Epithelial cell of esophagus (primary cell): ENCODE measurements around the gene BNIP3.

Experiments
- DNase-seq: peaks from one replicate; pipeline ENCODE4 v3.0.0; 2010; ENCODE audit warnings: low read depth
- H3K4me3 ChIP-seq: 2 replicates; pipeline ENCODE4 v1.5.1; 2011; ENCODE audit warnings: mild to moderate bottlenecking, low read length, control low read depth
- CTCF ChIP-seq: IDR thresholded peaks from 2 replicates; pipeline ENCODE4 v1.5.1; 2011; ENCODE audit warnings: low read depth, mild to moderate bottlenecking, low read length, control low read depth, inconsistent platforms; ENCODE audit not compliant: insufficient read depth; ENCODE audit errors: missing control alignments

BNIP3 gene

GRCh38 chr10:131930150-131930549, 51.6 kb downstream of the BNIP3 start:
- no peak for DNase-seq
- TF ChIP-seq CTCF, result no peak
- no peak overlapping the region for H3K4me3 ChIP-seq

GRCh38 chr10:131929122-131929845, 52.4 kb downstream of the BNIP3 start:
- DNase-seq, result no peak
- H3K4me3 ChIP-seq, result no peak overlapping the region
- peak; percentile 1 for TF ChIP-seq CTCF

GRCh38 chr10:131928248-131929095, 53.3 kb downstream of the BNIP3 start:
- no peak overlapping the region for H3K4me3 ChIP-seq
- peak; percentile 28 for DNase-seq
- TF ChIP-seq CTCF, result no peak

- no peak overlapping the region for H3K4me3 ChIP-seq
- DNase-seq, result no peak
- TF ChIP-seq CTCF, result no peak
Observed at GRCh38 chr10:131926743-131927595, 54.8 kb downstream of the BNIP3 start.

GRCh38 chr10:131926253-131926652, 55.5 kb downstream of the BNIP3 start:
- TF ChIP-seq CTCF, result no peak
- no peak for DNase-seq
- no peak overlapping the region for H3K4me3 ChIP-seq

GRCh38 chr10:131925716-131926115, 56.0 kb downstream of the BNIP3 start:
- no peak for TF ChIP-seq CTCF
- no peak overlapping the region for H3K4me3 ChIP-seq
- no peak for DNase-seq
